Keratinocyte (primary cell): ENCODE results near the gene GCK. TPM values are rescaled to one million over a fixed set of nuclear protein-coding genes. Genes with fewer than 3 reads are reported as not detected.

Experiments used
- DNase-seq: peaks from one replicate; pipeline ENCODE4 v3.0.0-alpha.2; 2011; ENCODE audit warnings: low read depth, missing footprints, low spot score
- FAIRE-seq: peaks from 2 replicates; lab custom pipeline; 2011; peaks lifted over from hg19 to GRCh38; lab: Jason Lieb, UNC
- H2AFZ ChIP-seq: 2 replicates; pipeline ENCODE4 v1.6.0; 2012; ENCODE audit warnings: low read length, control low read depth, inconsistent platforms; ENCODE audit not compliant: control insufficient read depth
- H3K27ac ChIP-seq: 2 replicates; pipeline ENCODE4 v1.5.1; 2011; ENCODE audit warnings: low read length; ENCODE audit not compliant: control insufficient read depth, insufficient read depth
- H3K27me3 ChIP-seq: 3 replicates; pipeline ENCODE4 v1.6.0; 2011; ENCODE audit warnings: low read length; ENCODE audit not compliant: control insufficient read depth, insufficient read depth; ENCODE audit errors: extremely low read depth
- H3K36me3 ChIP-seq, 2 experiments: 2 replicates in 1 of 2; 3 replicates in 1 of 2; pipeline ENCODE4 v1.5.1; 2011; ENCODE audit warnings: low read length in 2 of 2, mild to moderate bottlenecking in 1 of 2; ENCODE audit not compliant: control insufficient read depth in 2 of 2, insufficient read depth in 2 of 2; ENCODE audit errors: extremely low read depth in 1 of 2
- H3K4me1 ChIP-seq: 3 replicates; pipeline ENCODE4 v1.5.1; 2011; ENCODE audit warnings: low read length; ENCODE audit not compliant: control insufficient read depth, insufficient read depth; ENCODE audit errors: extremely low read depth
- H3K4me2 ChIP-seq: 3 replicates; pipeline ENCODE4 v1.6.0; 2011; ENCODE audit warnings: low read depth, low read length; ENCODE audit not compliant: control insufficient read depth, insufficient read depth; ENCODE audit errors: extremely low read depth
- H3K4me3 ChIP-seq, 3 experiments: fragments of 200-600 bp in 1 of 3; sonication (generic) in 1 of 3; 2 replicates in 2 of 3; 3 replicates in 1 of 3; pipeline ENCODE4 v1.5.1; 2011 to 2016; ENCODE audit warnings: low read length in 3 of 3, mild to moderate bottlenecking in 3 of 3, control low read depth in 2 of 3, inconsistent platforms in 1 of 3, low read depth in 1 of 3, mixed read lengths in 1 of 3, mixed run types in 1 of 3, moderate library complexity in 1 of 3; ENCODE audit not compliant: control insufficient read depth in 2 of 3, insufficient read depth in 2 of 3; ENCODE audit errors: extremely low read depth in 1 of 3
- H3K79me2 ChIP-seq: 2 replicates; pipeline ENCODE4 v1.6.0; 2012; ENCODE audit warnings: low read length; ENCODE audit not compliant: control insufficient read depth, insufficient read depth
- H3K9ac ChIP-seq: 3 replicates; pipeline ENCODE4 v1.6.0; 2011; ENCODE audit warnings: low read length; ENCODE audit not compliant: control insufficient read depth, insufficient read depth; ENCODE audit errors: extremely low read depth
- H3K9me1 ChIP-seq: 3 replicates; pipeline ENCODE4 v1.6.0; 2011; ENCODE audit warnings: low read length; ENCODE audit not compliant: control insufficient read depth, insufficient read depth; ENCODE audit errors: extremely low read depth
- H3K9me3 ChIP-seq: 2 replicates; pipeline ENCODE4 v1.5.1; 2012; ENCODE audit warnings: low read depth, low read length; ENCODE audit not compliant: control insufficient read depth
- H4K20me1 ChIP-seq: 3 replicates; pipeline ENCODE4 v1.6.0; 2011; ENCODE audit warnings: low read length; ENCODE audit not compliant: control insufficient read depth, insufficient read depth; ENCODE audit errors: extremely low read depth
- EZH2 ChIP-seq: IDR thresholded peaks from one replicate; pipeline ENCODE4 v1.6.1; 2012; ENCODE audit warnings: inconsistent platforms, mild to moderate bottlenecking, low read length, moderate library complexity
- dilution Hi-C: fragments of 300-500 bp; cut with MboI; formaldehyde crosslinking; loops from one replicate; pipeline ENCODE4 v1.7.0; 2020; ENCODE audit warnings: low sequenced_read_pairs; ENCODE audit not compliant: extremely low pct_ligation_motif_present
- polyA plus RNA-seq, 5 experiments: library from polyadenylated mRNA; depleted of rRNA in 3 of 5; stranded (reverse) in 3 of 5; stranded (forward) in 1 of 5; unstranded in 1 of 5; fragments of >200 nt; gene quantifications; 1 replicate in 1 of 5; 2 replicates in 3 of 5; 3 replicates in 1 of 5; pipeline versions ENCODE4 v1.2.1 to v1.2.3, GENCODE V29; 2011 to 2012; ENCODE audit warnings: missing spikeins in 2 of 5, low read depth in 1 of 5, low replicate concordance in 1 of 5
- TF ChIP-seq, protein P1 (sequence below), 3 experiments: IDR thresholded peaks in 1 of 3; conservative IDR thresholded peaks in 1 of 3; optimal IDR thresholded peaks in 1 of 3; 2 replicates in 2 of 3; 3 replicates in 1 of 3; pipeline versions ENCODE3 to v1.5.1; 2011; ENCODE audit warnings: low read length in 3 of 3, mild to moderate bottlenecking in 3 of 3, moderate library complexity in 2 of 3, control low read depth in 1 of 3, inconsistent platforms in 1 of 3; ENCODE audit not compliant: insufficient read depth in 2 of 3; ENCODE audit errors: extremely low read depth in 1 of 3

Gene GCK
- polyA plus RNA-seq, 1 donor (not counting 4 experiments of a cell fraction or from before 2014, with no cell fraction given), result not detected

DNA sequence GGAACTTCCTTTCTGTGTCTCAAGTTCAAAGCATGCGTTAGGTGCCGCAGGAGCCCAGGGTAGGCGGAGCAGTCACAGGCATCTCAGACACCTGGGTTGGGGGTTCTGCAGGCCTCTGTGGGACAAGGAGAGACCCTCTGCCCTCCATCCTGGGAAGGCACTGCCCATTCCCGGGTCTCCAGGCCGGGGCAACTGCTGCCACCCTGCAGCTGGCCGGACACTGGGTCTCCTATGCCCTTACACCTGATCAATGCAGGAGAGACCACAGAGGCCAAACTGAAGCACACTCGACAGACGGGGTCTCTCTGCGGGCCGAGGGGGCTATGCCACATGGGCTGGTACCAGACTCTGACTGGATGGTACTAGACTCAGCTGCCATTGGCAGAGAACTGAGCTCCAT lies 48.5 kb upstream of the GCK start:
- no peak overlapping the region for H3K27ac ChIP-seq
- H4K20me1 ChIP-seq, result no peaks in the 10 kb centered on the region
- H3K36me3 ChIP-seq, result no peaks in the 10 kb centered on the region
- H3K4me1 ChIP-seq, result peaks cover 3% of the 10 kb centered on the region
- H3K79me2 ChIP-seq, result no peaks in the 10 kb centered on the region
- no peaks in the 10 kb centered on the region for H3K27me3 ChIP-seq
- H2AFZ ChIP-seq, result no peak overlapping the region
- H3K9me1 ChIP-seq, result no peaks in the 10 kb centered on the region
- dilution Hi-C loops, result no loop called here
- H3K9ac ChIP-seq, result no peak overlapping the region
- no peaks in the 10 kb centered on the region for H3K9me3 ChIP-seq
- no peak overlapping the region for H3K4me2 ChIP-seq
- TF ChIP-seq, protein P1, sequence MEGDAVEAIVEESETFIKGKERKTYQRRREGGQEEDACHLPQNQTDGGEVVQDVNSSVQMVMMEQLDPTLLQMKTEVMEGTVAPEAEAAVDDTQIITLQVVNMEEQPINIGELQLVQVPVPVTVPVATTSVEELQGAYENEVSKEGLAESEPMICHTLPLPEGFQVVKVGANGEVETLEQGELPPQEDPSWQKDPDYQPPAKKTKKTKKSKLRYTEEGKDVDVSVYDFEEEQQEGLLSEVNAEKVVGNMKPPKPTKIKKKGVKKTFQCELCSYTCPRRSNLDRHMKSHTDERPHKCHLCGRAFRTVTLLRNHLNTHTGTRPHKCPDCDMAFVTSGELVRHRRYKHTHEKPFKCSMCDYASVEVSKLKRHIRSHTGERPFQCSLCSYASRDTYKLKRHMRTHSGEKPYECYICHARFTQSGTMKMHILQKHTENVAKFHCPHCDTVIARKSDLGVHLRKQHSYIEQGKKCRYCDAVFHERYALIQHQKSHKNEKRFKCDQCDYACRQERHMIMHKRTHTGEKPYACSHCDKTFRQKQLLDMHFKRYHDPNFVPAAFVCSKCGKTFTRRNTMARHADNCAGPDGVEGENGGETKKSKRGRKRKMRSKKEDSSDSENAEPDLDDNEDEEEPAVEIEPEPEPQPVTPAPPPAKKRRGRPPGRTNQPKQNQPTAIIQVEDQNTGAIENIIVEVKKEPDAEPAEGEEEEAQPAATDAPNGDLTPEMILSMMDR (optimal IDR thresholded peaks at IDR 0.05 in 1 of 3, IDR thresholded peaks at IDR 0.05 in 1 of 3, conservative IDR thresholded peaks at IDR 0.05 in 1 of 3; ENCODE audit: extremely low read depth in 1 of 3, insufficient read depth in 2 of 3, low read length in 3 of 3), result no peak
- no peak for TF ChIP-seq EZH2
- DNase-seq (no peak), FAIRE-seq (no peak)
- no peak overlapping the region for H3K4me3 ChIP-seq

DNA sequence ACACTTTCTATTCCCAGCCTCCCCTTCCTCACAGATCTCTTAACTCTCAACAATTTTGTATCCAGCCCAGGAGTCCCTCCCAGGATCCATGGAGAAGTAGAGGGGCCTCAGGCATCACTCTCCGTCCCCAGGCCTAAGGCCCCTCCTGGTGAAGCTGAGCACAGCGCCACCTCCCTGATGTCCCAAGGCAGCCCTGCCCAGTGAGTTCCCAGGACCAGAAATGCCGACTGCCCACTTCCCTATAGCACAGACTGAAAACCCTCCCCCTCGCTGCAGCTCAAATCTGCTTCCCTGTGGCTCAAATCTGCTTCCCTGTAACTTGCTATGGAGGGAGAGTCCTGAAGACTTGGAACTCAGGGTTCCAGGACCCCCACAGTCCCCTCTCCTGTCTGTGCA lies 47.1 kb upstream of the GCK start:
- dilution Hi-C loops, result no loop called here
- no peak for TF ChIP-seq EZH2
- TF ChIP-seq, protein P1 (optimal IDR thresholded peaks at IDR 0.05 in 1 of 3, IDR thresholded peaks at IDR 0.05 in 1 of 3, conservative IDR thresholded peaks at IDR 0.05 in 1 of 3; ENCODE audit: extremely low read depth in 1 of 3, insufficient read depth in 2 of 3, low read length in 3 of 3), result no peak
- DNase-seq (no peak), FAIRE-seq (no peak)
- Histone ChIP-seq H3K9me1 (no peaks in the 10 kb centered on the region), H3K9ac (no peak overlapping the region), H3K4me1 (peaks cover 3% of the 10 kb centered on the region), H4K20me1 (no peaks in the 10 kb centered on the region), H3K27me3 (no peaks in the 10 kb centered on the region), H3K79me2 (no peaks in the 10 kb centered on the region), H2AFZ (no peak overlapping the region), H3K4me3 (no peak overlapping the region), H3K9me3 (no peaks in the 10 kb centered on the region), H3K36me3 (no peaks in the 10 kb centered on the region), H3K27ac (no peak overlapping the region), H3K4me2 (no peak overlapping the region)
